NCI-H187 (cell line): ENCODE results near the gene CYBA.

Source experiments
- DNase-seq, 2 experiments: peaks; one replicate each; lab custom pipeline; 2025; lab: John Stamatoyannopoulos, UW

The CYBA gene

GRCh38 chr16:88631384-88631783 lies 19.5 kb downstream of the CYBA start:
- DNase-seq = no peak

GRCh38 chr16:88630941-88631340 lies 19.9 kb downstream of the CYBA start:
- no peak for DNase-seq

- no peak for DNase-seq
Measured at GRCh38 chr16:88630433-88630832, 20.4 kb downstream of the CYBA start.

DNA sequence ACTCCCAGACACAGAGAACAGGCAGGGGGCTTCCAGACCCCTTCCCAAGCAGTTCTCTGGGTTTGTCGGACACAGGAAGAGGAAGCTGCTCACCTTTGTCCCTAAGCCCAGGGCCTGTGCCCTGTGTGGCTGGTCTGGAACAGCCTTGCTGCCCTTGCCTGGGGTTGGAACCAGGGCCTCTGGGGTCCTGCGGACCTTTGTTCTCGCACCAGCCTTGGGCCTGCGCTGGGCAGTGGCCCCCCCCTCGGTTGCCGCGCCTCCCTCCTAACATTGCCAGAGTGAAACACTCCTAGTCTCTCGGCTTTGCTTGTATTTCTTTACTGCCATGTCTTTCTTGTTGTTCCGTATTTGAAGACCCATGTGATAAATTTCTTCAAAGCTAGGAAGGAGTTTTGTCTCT lies 21.0 kb downstream of the CYBA start:
- no peak for DNase-seq

DNA sequence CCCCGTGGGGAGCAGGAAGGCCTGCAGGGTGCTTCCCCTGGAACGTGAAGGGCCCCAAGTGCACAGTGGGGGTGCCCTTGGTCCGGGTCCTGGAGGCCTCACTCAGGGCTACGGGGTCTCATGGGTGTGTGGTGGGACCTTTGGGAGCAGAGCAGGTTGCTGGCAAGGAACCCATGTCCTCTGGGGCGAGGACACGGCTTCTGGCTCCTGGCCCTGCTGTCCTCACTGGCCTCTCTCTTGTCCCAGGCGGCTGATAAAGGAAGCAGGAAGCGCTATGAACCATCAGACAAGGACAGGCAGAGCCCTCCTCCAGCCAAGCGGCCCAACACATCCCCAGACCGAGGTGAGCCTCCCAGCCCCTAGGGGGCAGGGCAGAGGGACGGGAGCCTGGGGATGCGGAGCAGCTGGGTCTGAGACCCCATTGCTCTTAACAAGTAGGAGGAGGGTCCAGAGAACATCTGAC lies 22.3 kb downstream of the CYBA start:
- DNase-seq = no peak

DNA sequence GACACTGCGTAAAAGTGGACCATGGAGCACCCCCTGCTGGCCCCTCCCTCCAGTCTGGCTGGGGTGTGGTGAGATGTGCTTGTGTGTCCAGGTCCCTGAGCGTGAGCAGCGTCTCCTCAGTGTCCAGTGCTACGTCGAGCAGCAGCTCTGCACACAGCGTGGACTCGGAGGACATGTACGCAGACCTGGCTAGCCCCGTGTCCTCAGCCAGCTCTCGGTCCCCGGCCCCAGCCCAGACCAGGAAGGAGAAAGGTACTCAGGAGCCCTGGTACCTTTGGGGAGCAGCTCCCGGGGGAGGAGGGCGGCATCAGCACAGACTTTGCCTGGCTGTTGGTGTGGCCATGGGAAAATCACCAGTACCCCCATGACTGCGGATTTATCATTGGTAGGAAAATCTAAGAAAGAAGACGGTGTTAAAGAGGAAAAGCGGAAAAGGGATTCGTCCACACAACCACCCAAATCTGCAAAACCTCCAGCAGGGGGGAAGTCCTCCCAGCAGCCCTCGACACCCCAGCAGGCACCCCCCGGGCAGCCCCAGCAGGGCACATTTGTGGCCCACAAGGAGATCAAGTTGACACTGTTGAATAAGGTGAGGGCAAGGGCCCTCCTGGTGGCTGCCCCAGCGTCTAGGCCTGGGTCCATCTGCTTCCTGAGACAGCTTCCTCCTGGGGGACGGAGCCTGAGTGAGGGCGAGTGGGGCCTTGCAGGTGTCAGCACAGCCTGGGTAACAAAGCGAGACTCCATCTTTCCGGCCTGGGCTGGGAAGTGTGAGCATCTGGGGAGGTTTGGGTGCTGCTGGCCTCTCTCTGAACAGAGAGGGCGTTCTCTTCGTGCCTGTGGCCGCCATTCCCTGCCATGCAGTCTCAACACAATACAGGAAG lies 23.1 kb downstream of the CYBA start:
- no peak for DNase-seq

DNA sequence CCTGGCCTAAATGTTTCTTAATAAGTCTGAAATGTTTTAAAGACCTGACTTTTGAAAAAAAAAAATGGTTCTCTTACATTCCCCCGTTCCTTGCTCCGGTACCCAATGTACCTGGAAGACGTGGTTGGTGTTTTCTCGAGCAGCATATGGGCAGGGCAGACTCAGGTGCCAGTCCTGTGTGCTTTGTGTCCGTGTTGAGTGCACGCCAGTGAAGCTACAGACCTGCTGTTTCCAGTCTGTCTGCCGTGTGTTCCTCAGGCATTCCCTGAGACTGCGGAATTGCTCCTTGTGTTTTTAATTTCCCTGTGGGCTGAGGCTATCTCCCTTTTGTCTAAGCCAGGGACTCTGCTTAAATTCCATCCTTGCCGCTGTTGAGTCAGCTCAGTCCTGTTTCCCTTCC lies 24.2 kb downstream of the CYBA start:
- no peak for DNase-seq

- no peak for DNase-seq
Measured at GRCh38 chr16:88624977-88625576, 25.8 kb downstream of the CYBA start.

DNA sequence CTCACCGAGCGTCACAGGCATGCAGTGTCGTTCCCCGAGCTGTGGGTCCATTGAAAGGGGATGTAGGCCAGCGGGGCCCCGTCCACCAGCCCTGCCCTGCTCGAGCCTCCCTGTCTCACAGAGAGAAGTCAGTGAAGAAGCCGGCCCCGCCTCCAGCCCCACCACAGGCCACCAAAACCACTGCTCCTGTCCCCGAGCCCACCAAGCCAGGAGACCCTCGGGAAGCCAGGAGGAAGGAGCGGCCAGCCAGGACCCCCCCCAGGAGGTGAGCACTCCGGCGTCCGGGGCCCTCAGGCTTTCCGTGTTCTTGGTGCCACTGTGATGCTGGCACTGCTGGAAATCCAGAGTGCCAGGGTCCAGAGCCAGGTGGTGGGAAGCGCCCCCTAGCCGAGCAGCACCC lies 26.4 kb downstream of the CYBA start:
- no peak for DNase-seq

DNA sequence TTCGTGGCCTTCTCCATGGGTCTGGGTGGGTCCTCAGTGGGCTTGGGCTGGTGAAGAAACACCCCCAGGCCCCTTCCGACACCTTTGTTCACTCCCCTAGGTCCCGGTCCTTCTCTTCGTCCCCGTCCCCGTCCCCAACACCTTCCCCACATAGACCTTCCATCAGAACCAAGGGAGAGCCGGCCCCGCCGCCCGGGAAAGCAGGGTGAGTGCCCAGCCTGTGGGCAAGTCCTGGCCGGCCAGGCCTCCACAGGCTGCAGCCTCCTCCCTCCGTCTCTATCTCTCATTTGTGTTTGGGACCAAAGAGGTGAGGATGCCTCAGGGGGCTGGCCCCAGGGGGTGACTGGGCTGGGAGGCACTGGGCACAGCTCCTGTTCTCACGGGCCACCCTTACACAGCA lies 27.0 kb downstream of the CYBA start:
- no peak for DNase-seq

DNA sequence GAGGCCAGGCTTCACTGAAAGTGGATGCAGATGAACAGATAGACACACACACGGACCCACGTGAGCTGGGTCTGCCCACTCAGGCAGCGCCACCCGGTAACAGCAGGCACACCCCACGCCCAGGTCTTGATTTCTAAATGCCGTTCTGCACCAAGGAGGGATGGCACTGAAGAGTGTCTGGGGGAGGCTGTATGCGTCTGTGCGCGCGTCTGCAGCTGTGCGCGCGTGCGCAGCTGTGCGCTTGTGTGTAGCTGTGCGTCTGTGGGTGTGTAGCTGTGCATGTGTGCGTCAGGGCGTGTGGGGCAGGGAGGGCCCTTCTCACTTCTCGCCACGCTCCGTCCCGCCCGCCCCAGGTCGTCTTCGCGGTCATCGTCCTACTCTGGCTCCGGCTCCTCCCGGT lies 28.0 kb downstream of the CYBA start:
- no peak for DNase-seq

- DNase-seq = no peak
Measured at GRCh38 chr16:88622125-88622524, 28.7 kb downstream of the CYBA start.

DNA sequence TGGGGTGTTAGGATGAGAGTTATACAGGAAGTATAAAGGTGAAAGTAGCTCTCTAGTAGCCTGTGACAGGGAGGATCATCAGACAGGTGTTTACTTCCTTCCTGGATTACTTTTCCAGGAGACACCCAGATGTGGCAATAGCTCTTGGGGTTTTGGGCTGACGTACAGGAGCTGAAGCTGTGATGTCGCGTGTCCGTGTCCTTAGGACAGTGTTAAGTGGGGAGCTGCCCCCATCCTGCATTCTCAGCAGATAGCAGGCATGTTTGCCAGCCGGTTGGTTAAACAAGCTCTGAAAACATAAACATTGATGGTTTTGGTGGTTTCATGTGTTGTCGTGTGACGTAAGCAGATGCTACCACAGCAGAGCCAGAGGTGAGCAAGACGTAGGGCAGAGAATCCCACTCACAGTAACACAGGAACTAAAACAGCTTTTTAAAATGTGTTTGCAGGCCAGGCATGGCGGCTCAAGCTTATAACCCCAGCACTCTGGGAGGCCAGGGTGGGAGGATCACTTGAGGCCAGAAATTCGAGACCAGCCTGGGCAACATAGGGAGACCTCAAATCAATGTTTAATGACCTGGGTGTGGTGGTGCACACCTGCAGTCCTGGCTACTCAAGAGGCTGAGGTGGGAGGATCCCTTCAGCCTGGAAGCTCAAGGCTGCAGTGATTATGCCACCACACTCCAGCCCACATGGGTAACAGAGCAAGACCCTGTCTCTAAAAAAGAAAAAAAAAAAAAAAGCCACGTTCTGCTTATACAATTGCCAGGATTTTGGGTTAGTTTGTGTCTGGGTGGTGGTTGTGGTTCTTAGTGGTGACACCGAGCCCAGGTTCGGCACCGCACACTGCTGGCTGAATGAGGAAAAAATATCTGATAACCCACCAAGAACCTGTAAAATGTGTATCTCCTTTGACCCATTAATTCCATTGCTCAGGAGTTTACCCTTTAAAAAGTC lies 30.7 kb downstream of the CYBA start:
- DNase-seq = no peak

- DNase-seq = no peak
Measured at GRCh38 chr16:88618956-88619667, 31.7 kb downstream of the CYBA start.

GRCh38 chr16:88618182-88618955 lies 32.5 kb downstream of the CYBA start:
- DNase-seq = no peak

DNA sequence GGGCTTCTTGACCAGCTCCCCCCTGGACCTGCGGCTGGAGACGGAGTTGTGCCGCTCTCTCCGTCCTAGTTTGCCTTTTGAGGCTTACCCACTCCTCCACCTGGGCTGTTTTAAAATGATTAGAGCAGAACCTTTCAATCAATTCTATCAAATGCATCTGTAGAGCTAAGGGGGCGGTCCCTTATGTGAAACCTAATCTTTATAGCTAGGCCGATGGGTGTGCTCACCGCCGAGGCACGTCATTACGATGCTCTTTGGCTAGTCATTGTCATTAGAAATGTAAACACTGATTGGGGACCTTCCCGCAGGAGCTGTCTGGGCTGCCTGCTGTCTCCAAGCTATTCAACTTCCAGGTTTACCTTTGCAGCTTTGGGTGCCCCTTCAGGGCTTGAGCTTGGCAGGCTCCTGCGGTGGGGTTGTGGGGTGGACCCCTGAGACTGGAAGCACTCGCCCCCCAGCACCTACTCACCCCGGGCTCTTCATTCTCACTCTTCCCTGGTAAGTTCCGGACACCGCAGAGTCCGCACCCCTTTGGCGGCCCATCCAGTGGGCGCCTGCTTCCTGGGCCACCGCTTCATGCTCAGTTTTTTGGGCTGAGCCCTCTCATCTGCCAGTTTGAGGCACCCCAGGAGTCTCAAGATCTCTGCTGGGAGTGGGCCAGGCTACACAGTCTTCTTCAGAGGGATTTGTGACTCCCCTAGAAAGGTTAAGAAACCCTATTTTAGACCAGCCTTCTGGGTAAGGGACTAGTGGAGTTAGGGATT lies 33.4 kb downstream of the CYBA start:
- DNase-seq = peak; percentile 10 to 35

DNA sequence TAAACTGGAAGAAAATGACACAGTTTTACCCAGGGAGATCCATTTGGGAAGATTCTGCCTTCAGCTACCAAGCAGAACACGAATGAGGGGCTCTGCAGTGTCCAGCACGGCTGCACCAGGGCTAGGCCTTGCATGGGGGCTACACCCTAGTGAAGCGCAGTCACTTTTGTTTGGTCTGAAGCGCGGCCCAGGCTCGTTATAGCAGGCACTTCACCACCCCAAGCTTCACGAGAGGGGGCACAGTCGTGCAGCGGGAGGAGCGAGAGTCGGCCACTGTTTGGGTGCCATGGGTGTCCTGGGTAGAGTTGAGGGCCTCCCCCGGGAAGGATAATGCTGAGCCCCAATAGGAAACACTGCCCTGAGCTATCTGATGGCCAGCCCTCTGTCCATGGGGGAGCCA lies 34.1 kb downstream of the CYBA start:
- no peak for DNase-seq

DNA sequence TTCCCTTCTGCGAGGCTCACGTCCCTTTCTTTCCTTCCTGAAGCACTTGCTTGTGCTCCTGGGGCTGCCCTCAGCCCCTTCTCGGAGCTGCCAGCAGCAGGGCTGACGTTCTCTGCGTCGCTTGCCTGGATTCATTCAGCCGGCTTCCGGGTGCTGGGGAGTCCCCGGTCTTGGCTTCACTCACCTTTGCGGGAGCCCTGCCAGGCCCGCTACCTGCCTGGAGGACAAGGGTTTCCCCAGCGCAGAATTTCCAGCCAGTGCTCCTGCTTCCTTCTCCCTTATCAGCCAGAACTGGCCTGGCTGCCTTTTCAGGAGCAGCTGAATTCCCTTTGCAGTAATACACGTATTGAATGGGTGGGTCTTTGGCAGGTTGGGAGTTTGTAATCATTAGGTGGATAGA lies 34.5 kb downstream of the CYBA start:
- DNase-seq = no peak

DNA sequence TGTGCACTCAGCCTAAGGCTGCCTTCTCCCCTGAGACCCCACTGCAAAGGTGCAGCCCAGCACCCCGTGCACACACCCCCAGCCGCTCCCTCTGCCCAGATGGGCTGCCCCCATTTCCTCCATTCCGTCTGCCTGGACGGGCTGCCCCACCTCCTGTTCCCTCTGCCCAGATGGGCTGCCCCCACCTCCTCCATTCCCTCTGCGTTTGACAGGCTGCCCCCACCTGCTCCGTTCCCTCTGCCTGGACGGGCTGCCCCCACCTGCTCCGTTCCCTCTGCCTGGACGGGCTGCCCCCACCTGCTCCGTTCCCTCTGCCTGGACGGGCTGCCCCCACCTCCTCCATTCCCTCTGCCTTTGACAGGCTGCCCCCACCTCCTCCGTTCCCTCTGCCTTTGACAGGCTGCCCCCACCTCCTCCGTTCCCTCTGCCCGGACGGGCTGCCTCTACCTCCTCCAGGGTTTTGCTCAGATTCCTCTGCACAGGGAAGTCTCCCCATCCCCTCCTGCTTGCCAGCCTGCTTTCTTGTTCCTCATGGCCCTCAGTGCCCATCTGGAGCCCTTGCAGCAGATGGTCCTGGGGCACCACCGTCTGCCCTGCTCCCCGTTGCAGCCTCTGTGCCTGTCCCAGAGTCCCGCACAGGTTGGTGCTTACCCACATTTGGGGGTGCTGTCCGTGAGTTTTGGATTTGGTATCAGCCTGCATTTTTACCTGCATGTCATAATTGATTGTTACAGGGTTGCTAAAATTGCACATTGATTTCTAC lies 35.9 kb downstream of the CYBA start:
- no peak for DNase-seq
